GM10847 (cell line): ENCODE results near the gene OPCML.

Experiments
- POLR2A ChIP-seq: IDR thresholded peaks from 2 replicates; pipeline ENCODE4 v1.6.1; 2011; ENCODE audit not compliant: insufficient read length; ENCODE audit errors: extremely low read depth

Gene OPCML

DNA sequence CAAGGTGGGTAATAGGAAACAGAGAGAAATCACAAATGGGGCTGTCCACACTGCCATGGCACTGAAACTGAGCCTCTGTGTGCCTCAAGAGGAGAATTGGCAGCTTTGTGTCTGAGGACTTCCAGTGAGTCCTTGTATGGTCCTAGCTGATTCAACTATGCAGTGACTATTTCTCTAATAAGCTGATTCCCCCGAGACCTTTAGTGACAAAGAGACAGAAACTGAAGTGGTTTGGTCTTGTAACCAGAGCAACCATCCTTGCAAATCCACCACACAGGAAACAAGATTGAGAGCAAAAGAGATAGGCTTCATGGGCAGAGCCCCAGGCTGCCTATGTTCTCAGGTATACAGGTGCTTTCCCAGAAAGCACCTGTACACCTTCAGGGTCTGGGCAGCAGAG is 1123.4 kb downstream of the OPCML start:
- no peak for TF ChIP-seq POLR2A

DNA sequence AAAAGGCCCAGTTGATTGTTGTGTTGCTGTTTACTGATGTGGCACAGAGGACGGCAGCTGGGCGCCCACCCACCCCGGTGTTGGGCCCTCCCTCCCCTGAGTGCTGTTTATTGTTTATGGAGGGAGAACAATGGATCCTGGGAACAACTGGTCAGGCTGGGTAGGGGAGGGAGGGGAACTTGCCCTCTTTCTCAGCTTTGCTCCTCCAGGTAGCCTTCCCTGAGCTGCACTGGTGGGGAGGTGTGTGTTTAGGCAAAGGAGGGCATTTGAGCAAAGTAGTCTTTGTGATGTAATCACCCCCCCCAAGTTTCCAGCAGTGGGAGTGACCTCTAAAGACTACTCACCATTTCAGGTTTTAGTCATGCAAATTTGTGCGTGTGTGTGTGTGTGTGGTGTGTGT is 1126.6 kb downstream of the OPCML start:
- TF ChIP-seq POLR2A = no peak

DNA sequence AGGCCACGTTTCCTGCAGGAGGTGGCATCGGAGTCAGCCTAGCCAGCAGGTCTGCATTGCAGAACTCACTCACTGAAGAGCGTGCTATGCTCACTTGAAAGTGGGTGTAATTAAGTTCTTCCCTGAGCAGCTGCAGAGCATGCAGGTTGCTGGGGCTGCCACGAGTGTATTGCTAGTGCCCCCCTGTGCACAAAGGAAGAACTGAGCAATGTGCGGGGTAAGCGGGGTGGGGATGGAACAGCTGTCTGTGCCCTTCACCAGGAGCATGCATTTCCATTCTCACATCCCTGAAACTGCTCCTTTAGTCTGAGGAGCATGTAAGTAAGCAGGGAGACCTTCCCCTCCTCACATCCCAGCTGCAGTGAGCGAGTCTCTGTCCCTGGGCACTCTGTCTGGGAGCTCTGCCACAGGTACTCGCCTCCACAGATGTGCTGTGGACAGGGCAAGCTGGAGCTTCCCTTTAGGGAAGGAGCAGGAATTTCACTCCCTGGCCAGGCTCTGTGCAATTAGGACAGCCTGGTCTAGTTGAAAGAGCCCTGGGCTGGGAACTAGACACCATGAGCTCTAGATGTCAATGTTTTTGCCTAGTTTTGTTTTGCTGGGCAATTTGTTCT is 1130.1 kb downstream of the OPCML start:
- TF ChIP-seq POLR2A = no peak

DNA sequence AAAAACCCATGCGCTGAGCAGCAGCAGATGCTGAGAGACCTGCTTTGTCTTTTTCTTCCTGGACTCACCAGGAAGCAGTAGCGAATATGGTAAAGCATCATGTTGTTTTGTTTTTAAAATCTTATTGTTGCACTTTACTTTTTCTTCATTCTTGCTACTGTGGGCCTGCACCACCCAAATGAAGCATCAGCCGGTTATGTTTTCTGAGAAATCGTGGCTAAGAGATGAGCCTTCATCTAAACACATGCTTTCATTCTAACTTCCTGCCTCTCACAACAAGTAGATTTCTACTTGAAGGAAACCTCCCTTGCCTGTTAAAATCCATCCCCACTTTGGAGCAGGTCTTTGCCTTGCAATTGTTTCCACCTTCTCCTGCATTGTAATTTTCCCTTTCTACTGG is 1136.0 kb downstream of the OPCML start:
- TF ChIP-seq POLR2A = no peak

DNA sequence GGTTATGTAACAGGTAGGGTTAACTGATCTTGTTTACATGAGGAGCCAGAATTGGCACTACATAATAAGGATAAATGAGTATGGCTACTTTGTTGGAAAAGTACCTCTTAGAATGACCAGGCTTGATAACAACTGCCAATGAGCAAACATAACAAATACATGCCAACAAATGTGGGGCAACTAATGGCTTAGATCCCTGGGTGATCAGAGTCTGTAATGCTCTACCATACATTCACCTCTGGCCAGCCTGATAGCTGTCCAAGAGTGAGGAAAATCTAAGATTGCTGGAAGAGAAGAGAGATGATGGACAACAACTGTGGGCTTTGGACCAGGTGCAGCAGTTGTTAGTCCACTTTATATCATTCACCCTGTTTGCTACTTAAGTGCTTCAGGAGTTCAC is 1136.9 kb downstream of the OPCML start:
- TF ChIP-seq POLR2A = no peak

DNA sequence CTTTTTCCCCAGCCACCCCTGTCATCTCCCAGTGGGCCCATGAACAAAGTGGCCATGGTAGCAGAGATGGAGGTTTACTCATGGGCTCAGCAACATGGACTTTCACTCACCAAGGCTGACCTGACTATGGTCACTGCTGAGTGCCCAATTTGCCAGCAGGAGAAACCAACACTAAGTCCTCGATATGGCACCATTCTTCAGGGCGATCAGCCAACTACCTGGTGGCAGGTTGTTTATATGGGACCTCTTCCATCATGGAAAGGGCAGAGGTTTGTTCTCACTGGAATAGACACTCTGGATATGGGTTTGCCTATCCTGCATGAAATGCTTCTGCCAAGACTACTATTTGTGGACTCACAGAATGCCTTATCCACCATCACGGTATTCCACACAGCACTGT is 1152.8 kb downstream of the OPCML start:
- no peak for TF ChIP-seq POLR2A

DNA sequence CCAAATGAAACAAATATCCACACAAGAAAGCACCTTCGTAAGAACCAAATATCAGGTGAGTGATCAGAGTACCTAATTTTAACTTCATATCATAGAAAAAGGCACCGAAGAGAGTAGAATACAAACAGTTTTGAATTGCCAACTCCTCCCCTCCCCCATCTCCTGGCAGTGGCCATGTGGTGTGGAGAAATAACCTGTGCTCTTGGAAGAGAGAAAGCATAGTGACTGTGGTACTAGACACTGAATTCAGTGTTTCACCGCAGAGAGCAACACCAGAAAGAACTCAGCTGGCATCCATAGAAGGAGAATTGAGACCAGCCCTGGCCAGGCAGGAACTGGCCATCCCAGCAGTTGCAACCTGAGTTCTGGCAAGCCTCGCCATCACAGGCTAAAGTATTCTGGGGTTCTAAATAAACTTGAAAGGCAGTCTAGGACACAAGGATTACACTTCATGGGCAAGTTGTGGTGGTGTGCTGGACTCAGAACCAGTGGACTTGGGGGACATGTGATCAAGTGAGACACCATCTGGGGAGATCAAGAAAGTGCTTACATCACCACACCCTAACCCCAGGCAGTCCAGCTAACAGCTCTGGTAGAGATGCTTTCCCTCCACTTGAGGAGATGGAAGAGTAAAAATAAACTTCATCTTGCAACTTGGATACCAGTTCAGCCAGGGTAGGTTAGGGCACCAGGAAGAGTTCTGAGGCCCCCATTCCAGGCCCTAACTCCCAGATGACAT is 1158.7 kb downstream of the OPCML start:
- no peak for TF ChIP-seq POLR2A

DNA sequence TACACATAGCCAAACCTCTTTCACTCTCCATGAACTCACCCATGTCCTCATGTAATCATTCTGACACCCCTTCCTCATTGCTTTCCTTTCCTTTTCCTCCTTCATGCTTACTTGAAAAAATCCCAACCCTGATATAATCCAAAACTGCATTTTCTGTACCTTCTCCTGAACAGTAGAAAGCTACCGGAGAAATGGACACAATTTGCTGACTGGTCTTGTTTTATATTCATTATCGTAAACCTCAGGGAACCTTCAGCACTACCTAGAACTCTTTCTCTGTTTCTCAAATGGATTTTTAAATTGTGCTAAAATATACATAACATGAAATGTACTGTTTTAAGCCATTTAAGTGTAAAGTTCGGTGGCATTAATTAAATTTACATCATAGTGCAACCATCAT is 1165.0 kb downstream of the OPCML start:
- TF ChIP-seq POLR2A = no peak

DNA sequence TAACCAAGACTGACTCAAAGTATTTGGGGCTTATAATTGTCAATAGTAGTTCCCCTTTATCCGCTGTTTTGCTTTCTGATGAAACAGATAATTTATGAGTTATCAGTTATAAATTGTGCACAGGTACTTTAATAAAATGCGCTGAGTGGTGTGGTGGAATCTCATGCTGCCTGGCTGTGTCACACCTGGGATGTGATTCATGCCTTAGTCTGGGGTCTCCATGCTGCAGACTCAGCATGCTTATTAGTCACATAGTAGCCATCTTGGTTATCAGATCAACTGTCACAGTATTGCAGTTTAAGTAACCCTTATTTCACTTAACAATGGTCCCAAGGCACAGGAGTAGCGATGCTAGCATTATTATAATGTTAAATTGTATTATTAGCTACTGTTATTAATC is 1166.7 kb downstream of the OPCML start:
- no peak for TF ChIP-seq POLR2A
